ENCODE data around the gene FBXO30. TPM values are rescaled to one million over a fixed set of nuclear protein-coding genes. Genes with fewer than 3 reads are reported as not detected.

FBXO30 gene
- total RNA-seq, 2 donors from 2014 or later, result 9.8 to 10.9 TPM

GRCh38 chr6:145763742-145764141 is 50.9 kb downstream of the FBXO30 start:
- H3K27me3 ChIP-seq, result no peaks in the 10 kb centered on the region
- no peaks in the 10 kb centered on the region for H3K36me3 ChIP-seq
- TF ChIP-seq CTCF (IDR thresholded peaks at IDR 0.05), result no peak
- no peak overlapping the region for H3K27ac ChIP-seq
- H3K9me3 ChIP-seq, result no peaks in the 10 kb centered on the region
- H3K4me1 ChIP-seq, result no peaks in the 10 kb centered on the region
- DNase-seq (ENCODE audit: low spot score), result no peak
- no peak overlapping the region for H3K4me3 ChIP-seq

- Histone ChIP-seq H3K36me3 (no peaks in the 10 kb centered on the region), H3K4me3 (no peak overlapping the region), H3K27me3 (no peaks in the 10 kb centered on the region), H3K9me3 (no peaks in the 10 kb centered on the region), H3K27ac (no peak overlapping the region), H3K4me1 (no peaks in the 10 kb centered on the region)
- TF ChIP-seq CTCF (IDR thresholded peaks at IDR 0.05), result no peak
- no peak for DNase-seq (ENCODE audit: low spot score)
Measured at GRCh38 chr6:145761584-145761983, 53.0 kb downstream of the FBXO30 start.

GRCh38 chr6:145758113-145758512 is 56.5 kb downstream of the FBXO30 start:
- TF ChIP-seq CTCF (IDR thresholded peaks at IDR 0.05), result no peak
- H3K4me3 ChIP-seq, result no peak overlapping the region
- H3K27me3 ChIP-seq, result no peaks in the 10 kb centered on the region
- H3K9me3 ChIP-seq, result no peaks in the 10 kb centered on the region
- H3K4me1 ChIP-seq, result no peaks in the 10 kb centered on the region
- no peak for DNase-seq (ENCODE audit: low spot score)
- H3K36me3 ChIP-seq, result no peaks in the 10 kb centered on the region
- H3K27ac ChIP-seq, result no peak overlapping the region

GRCh38 chr6:145756170-145756662 is 58.4 kb downstream of the FBXO30 start:
- H3K9me3 ChIP-seq, result no peaks in the 10 kb centered on the region
- no peak for TF ChIP-seq CTCF (IDR thresholded peaks at IDR 0.05)
- H3K36me3 ChIP-seq, result no peaks in the 10 kb centered on the region
- no peak overlapping the region for H3K4me3 ChIP-seq
- H3K4me1 ChIP-seq, result no peaks in the 10 kb centered on the region
- no peak for DNase-seq (ENCODE audit: low spot score)
- H3K27me3 ChIP-seq, result no peaks in the 10 kb centered on the region
- H3K27ac ChIP-seq, result no peak overlapping the region

GRCh38 chr6:145755682-145756081 is 58.9 kb downstream of the FBXO30 start:
- no peaks in the 10 kb centered on the region for H3K27me3 ChIP-seq
- no peak for DNase-seq (ENCODE audit: low spot score)
- H3K4me3 ChIP-seq, result no peak overlapping the region

More at GRCh38 chr6:145755682-145756081, 58.9 kb downstream of the FBXO30 start:
- no peaks in the 10 kb centered on the region for H3K4me1 ChIP-seq
- no peaks in the 10 kb centered on the region for H3K36me3 ChIP-seq
- H3K9me3 ChIP-seq, result no peaks in the 10 kb centered on the region
- H3K27ac ChIP-seq, result no peak overlapping the region
- TF ChIP-seq CTCF (IDR thresholded peaks at IDR 0.05), result no peak

All from right atrium auricular region (tissue), 2 donors.